ENCODE data around the gene DLG2.
"Not testable (repeated sequence)": the region's sequence is repeated elsewhere in the genome, so short reads cannot be mapped to it uniquely, and the experiment has no call there.

DLG2 gene

DNA sequence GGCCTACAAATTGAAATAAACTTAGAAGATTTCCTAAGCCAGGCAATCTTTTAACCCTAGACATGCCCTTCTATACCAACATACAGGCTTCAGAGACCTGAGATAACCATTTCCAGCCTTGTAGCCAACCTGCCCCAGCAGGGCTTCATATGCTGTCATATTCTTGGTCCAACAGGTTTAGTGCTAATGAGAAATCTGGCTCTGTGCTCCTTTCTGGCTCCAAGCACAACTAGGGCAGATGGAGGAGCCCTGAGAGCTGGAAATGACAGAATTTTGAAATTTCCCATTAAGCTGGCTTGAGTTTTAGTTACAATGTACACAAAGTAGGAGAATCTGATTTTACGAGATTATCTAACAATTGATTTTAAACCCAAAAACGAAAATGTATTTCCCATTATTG, 2018.0 kb downstream of the DLG2 start:
- no peak for FAIRE-seq

DNA sequence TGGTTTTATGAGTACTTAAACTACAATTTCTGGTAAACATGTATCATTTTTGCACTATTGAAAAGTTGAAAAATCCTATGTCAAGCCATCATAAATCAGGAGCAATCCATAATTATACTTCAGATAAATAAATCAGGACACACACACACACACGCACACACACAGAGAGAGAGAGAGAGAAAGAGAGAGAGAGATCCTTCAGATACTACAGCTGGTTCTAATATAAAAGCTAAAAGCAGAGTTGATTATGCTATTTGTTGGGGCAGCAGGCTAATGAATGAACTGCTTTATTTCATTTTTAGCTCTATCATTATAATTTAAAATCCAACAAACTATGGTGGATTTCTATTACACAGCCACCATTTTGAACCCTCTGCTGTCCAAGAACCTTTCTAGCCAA, 2018.6 kb downstream of the DLG2 start:
- no peak for FAIRE-seq

DNA sequence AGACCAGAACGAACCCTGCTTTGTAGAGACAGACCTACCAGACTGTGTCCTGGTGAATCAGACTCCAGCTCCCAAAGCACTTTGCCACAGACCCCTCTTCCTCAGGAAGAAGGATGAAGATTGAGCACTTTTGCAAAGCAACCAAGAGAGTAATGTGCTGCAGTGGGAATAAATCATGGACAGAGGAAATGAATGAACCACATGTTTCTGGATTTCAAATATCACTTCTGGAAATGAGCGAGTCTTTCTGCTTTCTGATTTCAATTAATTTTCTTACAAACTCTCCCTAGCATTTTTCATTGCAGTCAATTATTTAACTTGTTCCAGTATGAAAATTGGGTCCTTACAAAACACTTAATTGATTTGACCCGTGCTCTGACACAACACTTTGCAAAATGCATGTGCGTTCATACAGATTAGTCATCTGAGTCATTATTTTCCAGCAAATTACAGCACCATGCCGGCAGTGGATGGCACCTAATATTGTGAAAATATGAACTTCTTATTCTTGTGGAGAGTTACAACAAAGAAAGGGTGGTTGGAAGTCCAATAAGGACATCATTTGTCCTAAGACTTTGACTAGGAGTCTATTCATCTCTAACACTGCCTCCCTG, 2025.1 kb downstream of the DLG2 start:
- no peak for FAIRE-seq

DNA sequence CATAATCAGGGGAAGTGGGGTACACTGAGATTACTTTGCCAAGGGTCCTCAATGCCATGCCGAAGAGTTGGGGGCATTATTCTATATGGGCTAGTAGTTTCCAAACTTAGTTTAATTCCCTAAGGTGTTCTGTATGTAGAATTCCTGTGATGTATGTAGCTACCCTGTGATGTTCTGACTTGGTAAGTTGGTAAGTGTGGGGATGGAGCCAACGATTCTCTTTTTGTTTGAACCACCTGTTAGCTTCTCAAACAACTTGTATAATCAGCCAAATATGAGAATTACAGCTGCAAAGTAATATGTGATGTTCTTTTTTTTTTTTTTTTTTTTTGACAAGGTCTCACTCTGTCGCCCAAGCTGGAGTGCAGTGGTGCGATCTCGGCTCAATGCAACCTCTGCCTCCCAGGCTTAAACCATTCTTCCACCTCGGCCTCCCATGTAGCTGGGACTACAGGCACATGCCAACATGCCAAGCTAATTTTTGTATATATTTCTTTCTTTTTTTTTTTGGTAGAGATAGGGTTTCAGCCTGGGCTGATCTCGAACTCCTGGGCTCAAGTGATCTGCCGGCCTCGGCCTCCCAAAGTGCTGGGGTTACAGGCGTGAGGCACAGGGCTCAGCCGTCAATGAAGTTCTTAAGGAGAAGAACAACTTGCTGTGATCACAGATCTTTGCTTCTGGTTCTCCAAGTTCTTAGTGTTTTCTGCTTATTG, 2025.8 kb downstream of the DLG2 start:
- no peak for FAIRE-seq

DNA sequence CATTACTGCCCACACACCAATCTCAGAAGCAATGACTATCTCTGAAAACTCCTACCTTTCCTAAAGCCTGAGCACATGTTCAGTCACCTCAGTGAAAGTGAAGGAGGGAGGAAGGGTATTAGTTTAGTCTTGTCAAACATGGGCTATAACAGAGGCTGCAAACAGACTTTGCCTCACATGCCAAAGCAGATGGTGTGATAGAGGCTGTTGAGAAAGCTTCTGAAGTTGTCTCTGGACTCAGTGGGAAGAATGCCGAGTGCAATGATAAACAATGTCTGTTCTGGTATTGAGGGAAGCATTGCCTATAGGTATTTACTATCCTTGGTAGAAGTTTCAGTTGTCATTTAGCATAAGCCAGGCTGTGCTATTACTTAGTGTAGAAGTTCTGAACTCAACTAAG, 2026.5 kb downstream of the DLG2 start:
- no peak for FAIRE-seq

DNA sequence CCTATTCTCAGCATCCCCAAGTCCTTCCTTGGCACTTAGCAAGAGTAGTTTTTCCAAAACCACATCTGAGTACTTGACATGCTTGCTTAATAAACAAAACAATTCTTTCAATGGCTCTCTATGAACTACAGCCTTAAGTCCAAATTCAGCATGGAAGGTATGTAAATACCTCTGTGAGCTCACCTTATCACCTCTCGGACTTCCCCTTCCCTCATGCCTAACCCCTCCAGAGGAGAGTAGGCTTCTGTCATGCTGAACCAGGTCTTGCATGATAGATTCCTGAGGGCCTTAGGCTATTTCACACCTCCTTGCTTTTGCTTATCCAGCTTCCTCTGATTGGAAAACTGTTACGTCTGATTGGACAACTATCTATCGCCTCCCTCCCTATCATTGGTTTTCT, 2028.1 kb downstream of the DLG2 start:
- no peak for FAIRE-seq

DNA sequence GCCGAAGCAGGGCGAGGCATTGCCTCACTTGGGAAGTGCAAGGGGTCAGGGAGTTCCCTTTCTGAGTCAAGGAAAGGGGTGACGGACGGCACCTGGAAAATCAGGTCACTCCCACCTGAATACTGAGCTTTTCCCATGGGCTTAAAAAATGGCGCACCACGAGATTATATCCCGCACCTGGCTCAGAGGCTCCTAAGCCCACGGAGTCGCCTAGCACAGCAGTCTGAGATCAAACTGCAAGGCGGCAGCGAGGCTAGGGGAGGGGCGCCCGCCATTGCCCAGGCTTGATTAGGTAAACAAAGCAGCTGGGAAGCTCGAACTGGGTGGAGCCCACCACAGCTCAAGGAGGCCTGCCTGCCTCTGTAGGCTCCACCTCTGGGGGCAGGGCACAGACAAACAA, 2039.3 kb downstream of the DLG2 start:
- FAIRE-seq = not testable (repeated sequence)

DNA sequence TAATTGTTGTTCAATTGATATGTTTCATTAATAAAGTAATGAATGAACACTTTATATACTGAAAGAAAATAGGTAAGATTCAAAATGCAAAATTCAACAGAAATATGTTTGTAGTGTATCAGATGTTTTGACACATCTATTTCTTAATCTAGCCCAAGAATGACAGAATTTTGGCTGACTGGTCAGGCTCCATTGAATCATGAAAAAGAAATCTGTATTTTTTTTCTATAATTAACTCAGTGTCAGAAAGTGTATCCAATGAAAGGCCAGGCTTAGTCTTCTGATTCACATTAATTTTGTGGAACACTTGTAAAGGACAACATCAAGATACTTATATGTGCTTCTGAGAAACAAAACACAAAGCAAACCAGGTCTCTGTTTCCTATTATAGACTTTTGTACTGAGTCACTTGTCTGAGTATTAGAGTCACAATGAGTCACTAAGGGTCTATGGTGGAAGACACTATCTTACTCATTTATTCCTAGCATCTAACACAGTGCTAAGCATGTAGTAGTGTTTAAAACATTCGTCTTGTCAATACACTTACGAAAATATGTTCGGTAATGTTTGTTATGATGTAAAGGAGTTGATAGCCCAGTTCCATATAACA, 2043.3 kb downstream of the DLG2 start:
- no peak for FAIRE-seq

DNA sequence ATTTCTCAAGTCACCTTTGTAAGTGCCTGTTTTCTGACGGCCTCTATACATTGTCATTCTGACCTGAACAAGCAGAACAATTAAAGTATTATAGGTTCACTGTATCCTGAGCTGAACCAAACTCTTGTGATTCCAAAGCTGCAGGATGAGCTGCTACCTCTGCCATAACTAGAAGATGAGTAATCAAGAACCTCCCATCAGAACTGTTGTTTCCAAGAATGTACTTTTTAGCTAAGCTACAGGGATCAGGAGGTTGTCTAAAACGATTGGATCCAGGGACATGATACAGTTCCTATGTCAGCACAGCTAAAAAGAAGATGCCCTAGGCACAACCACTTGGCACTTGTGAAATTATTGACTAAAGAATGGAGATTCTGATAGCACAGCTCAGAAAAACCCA, 2052.6 kb downstream of the DLG2 start:
- FAIRE-seq = no peak

DNA sequence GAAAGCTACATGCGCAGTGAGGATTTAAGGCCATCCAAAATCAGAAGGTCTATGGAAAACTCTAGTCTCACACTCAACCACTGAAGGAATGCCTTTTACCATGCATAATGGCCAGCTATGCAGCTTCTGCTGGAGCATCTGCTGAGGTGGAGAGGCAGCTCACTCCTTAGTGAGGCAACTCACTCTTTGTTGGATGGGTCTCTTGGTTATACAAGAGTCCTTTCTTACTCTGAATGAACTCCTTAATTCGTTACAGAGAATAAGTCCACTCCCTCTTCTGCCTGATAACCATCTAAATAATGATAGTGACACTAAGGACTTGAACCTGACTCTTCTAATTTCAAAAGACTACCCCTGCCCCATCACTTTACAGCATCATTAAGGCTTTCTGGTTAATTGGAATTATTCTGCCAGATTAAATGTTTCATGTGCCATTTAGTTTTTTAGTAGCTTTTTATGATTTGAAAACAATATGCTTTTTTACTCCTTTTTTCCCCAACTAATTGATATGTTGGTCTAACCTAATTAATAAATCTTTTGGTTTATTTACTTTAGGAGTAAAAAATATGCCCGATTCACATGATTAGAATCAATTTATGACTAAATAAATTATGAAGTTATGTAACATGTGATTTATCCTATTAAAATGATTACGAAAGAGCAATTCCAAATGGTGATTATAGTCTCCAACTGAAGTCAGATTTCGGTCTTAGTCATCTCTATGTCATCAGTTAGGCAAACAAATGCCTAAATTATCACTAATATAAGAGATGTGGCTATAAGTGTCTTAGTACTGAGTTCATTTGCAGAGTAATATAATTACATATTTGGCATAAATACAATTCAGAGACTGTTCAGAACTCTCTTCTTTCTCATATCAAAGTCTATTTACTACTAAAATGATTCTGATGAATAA, 2054.3 kb downstream of the DLG2 start:
- FAIRE-seq = no peak

DNA sequence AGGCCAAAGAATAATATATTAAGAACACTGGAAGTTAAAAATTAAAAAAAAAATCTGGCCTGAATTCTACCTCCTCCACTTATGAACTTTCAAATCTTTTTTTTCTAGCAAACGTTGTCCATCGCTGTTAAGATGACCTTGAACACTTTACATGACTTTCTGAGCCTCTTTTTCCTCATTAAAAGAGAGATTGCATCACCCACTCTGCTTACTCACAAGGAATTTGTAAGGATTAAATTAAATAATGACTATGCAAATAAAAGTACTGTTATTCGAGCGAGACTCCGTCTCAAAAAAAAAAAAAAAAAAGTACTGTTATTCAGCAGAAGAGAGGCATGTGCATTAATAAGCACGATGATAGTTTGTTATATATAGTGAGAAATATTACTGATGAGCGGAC, 2055.8 kb downstream of the DLG2 start:
- FAIRE-seq = no peak

DNA sequence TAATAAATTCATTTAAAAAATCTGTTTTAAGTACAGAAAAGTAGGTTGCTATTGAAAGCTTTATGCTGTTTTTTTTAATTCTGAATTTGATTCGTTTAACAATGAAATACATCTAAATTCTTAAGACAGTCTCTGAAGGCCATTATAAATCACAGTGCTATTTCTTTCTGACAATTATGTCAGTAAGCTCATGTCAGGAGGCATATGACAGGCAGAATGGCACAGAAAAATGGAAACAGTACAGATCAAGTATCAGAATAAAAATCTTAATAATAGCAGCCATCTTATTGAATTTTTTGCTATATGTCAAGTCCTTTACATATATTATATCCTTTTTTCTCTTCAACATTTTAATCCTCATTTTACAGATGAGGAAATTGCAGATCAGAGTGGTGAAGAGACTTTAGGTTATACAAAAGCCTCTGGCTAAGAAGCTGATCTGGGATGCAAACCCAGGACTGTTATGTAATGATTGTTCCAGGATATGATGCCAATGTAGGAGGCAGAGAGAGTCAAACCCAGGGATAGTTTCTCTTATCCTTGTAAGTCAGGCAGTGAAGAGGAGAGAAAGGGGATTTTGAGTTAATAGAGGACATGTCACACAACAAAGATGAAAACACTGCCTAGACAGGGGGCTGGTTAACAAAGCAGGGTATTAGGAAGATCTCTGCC, 2057.9 kb downstream of the DLG2 start:
- FAIRE-seq = no peak

DNA sequence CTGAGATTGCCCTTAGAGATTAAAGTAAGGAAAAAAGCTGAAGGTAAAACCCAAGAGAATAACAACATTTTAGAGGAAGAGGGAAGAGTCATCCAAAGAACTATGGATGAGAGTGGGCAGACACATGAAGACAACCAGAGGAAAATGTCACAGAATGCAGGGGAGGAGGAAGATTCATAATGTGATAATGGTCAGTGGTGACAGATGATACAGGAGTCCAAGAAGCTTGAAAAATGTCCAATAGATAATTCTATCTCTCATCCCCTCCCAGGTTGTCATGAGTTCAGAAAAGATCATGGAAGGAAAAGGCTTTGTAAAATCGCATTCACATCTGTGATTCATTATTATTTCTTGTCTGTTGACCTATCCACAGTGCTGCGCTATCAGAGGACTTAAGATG, 2058.6 kb downstream of the DLG2 start:
- no peak for FAIRE-seq

DNA sequence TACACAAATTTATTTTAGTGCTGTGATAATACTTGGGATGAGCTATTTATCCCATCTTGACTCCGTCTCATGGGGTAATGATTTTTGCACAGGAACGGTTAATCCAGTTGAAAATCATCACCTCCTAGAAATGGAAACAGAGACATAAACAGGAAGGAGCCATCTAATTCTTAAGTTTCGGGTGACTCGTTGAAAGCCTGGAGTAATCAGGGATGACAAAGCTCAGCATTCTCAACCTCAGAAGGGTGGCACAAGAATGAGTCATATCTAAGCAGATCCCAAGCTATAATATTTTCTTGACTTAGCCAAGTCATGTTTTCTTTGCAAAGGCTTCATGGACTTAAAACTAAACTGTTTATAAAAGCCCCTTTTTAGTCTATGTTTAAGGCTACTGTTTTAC, 2060.2 kb downstream of the DLG2 start:
- FAIRE-seq = no peak

DNA sequence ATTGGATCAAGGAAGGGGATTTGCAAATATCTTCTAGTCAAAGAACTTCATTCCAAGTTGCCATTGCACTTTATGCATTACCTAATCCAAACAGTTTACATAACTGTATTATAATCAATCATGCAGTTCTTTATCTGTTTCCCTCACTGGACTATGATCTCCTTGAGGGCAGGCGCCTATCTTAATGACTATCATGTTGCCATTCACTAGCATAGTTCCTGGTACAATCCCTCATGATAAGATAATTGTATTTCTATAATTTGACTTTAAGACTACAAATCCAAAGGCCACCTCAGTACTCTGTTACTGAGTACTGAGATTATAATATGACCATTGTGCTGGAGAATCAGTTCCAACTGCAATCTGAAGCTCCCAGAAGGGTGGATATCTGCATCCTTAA, 2062.3 kb downstream of the DLG2 start:
- no peak for FAIRE-seq

DNA sequence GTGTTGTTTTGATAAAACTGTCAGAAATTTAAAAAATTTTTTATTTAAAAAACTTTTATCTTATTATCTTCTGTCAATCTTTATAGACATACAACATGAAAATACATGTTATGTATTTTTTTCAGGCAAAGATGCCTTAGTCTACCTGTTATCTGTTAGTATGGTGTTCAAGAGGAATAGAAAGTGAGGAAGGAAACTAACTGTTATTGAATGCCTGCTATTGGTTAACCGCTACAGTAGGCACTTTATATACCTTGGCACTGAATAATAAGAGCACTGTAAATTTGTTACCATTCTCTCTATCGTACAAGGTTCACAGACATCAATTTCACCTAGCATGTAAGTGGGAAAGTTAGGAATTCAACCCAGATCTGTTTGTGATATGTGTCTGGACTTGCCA, 2068.9 kb downstream of the DLG2 start:
- FAIRE-seq = peak; percentile 10

DNA sequence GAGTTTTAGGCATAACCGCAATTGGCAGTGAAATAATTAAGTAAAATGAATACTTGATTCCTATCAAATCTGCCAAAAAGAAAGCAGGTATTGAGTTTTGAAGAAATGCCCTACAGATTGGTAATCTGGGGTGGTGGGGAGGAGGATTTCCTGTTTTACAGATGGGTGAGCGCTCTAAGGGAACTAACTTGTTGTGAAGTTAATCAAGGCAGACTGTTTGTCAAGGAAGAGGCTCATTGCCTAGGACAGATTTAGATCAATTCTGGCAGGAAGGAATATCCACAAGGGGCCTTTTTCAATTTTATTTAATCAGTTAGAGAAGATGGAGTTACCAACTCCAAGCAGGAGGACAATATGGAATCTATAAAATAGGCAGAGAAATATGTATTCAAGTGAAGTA, 2069.5 kb downstream of the DLG2 start:
- FAIRE-seq = no peak

DNA sequence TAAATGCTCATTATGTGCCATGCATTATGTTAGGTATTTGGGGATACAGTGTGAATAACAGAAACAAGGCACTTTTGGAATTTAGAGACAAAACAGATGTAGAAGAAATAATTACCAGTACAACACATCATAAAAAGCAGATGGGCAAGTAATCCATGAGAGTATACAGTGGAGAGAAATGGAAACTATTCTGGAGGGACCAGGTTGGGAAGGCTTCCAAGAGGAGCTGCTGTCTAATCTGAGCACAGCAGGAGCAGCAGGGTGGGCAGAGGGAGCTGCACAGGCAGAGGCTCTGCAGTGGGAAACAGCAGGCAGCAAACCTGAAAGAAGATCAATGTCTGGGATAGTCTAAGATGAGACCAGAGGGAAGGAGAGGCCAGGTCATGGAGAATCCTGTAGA, 2072.3 kb downstream of the DLG2 start:
- FAIRE-seq = no peak

DNA sequence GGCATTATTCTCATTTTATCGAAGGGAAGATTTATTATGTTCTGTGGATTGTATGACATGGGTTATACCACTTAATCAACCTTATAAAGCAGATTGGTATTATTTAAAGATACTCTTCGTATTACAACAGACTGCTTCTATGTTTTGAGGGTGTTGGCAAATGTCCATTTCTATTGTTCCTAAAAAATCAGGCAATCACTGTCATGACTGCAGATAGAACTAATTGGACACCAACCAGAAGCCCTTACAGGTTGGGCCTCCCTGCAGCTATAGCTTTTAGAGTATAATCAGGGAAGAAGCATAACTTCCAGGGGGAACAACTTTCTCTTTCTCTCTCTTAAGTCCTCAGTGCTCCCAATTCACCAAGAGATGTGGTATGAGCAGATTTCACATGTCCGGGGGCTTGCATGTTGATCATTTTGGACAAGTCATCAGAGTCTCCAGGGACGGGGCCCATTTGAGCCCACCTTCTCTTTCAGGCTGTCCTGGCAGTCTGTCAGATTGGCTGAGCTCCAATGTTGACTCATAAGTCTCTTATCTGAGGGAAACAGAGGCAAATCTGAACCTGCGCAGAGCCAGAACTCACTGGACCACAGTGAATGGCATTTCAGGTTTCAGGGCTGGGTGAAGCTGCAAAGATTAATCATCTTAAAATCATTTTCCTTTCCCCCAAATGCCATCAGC, 2077.0 kb downstream of the DLG2 start:
- FAIRE-seq = no peak

DNA sequence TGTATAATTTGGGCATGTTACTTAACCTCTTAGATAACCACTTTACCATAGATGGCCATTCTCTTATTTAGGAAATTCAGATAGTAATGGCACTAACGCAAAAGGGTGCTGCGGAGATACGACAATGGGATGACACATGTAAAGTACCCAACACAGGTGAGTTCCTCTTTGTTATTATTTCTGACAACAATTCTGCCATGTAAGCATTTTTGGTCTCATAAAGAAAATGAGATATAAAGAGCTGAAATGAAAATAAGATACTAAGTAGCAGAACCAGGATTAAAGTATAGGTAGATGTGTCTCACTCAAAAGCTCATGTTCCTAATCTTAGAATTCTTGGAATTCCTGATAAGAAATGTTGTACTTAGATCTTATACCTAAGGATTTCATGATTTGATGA, 2080.8 kb downstream of the DLG2 start:
- FAIRE-seq = no peak

DNA sequence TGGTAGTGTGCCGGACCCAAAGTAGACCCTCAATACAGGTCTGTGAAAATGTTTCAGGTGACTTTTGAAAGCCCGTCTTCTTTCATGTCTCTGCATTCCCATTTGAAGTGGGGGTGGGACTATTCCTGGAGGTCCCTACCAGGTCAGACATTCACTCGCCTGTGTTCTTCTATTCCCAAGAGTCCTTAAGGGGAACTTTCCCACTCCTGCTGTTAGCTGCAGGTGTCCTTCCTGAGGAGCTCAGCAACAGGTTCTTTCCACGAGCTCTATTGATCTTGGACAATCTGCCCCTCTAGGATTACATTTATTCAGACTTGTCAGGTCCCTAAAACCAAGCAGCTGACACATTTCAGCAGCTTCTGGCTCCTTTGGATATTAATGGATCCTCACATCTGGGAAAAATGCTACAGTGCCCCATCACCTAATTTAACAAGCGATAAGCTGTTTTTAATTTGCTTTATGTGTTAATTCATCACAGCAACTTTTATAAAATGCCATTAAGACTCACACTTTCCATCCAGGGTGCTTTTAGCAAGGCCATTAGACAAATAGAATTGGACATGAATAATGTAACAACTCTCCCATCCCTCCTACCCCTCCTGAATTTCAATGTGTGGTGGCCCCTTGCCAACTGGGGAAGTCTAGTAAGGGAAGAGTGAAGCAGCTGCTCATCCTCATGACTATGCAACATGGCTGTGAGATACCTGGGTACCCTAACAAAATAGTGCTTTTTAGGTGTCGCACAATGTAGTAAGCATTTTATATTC, 2081.5 kb downstream of the DLG2 start:
- no peak for FAIRE-seq
